ENCODE data around the gene PTPRM. TPM values are rescaled to one million over a fixed set of nuclear protein-coding genes. Genes with fewer than 3 reads are reported as not detected.

The PTPRM gene
- total RNA-seq, 1 donor from 2014 or later: 65.5 TPM

GRCh38 chr18:7847357-7848053, 280.4 kb downstream of the PTPRM start:
- no peak overlapping the region for H3K4me3 ChIP-seq (ENCODE audit: low read depth, low read length)
- TF ChIP-seq CTCF (IDR thresholded peaks at IDR 0.05; ENCODE audit: insufficient read depth, low read length, poor library complexity, severe bottlenecking): no peak
- H3K27me3 ChIP-seq (ENCODE audit: control insufficient read depth, insufficient read depth, low read length): no peaks in the 10 kb centered on the region
- DNase-seq (ENCODE audit: low read depth): no peak
- no peaks in the 10 kb centered on the region for H3K36me3 ChIP-seq (ENCODE audit: control insufficient read depth, insufficient read depth, low read length)

GRCh38 chr18:7848054-7848412, 280.9 kb downstream of the PTPRM start:
- H3K27me3 ChIP-seq (ENCODE audit: control insufficient read depth, insufficient read depth, low read length): no peaks in the 10 kb centered on the region
- no peak overlapping the region for H3K4me3 ChIP-seq (ENCODE audit: low read depth, low read length)
- TF ChIP-seq CTCF (IDR thresholded peaks at IDR 0.05; ENCODE audit: insufficient read depth, low read length, poor library complexity, severe bottlenecking): no peak
- H3K36me3 ChIP-seq (ENCODE audit: control insufficient read depth, insufficient read depth, low read length): no peaks in the 10 kb centered on the region
- no peak for DNase-seq (ENCODE audit: low read depth)

- no peak for DNase-seq (ENCODE audit: low read depth)
- no peak for TF ChIP-seq CTCF (IDR thresholded peaks at IDR 0.05; ENCODE audit: insufficient read depth, low read length, poor library complexity, severe bottlenecking)
- Histone ChIP-seq H3K4me3 (ENCODE audit: low read depth, low read length) (no peak overlapping the region), H3K27me3 (ENCODE audit: control insufficient read depth, insufficient read depth, low read length) (no peaks in the 10 kb centered on the region), H3K36me3 (ENCODE audit: control insufficient read depth, insufficient read depth, low read length) (no peaks in the 10 kb centered on the region)
These were observed 283.3 kb downstream of the PTPRM start for GRCh38 chr18:7850446-7850845.

- no peak for DNase-seq (ENCODE audit: low read depth)
- TF ChIP-seq CTCF (IDR thresholded peaks at IDR 0.05; ENCODE audit: insufficient read depth, low read length, poor library complexity, severe bottlenecking): no peak
- H3K4me3 ChIP-seq (ENCODE audit: low read depth, low read length): no peak overlapping the region
- H3K36me3 ChIP-seq (ENCODE audit: control insufficient read depth, insufficient read depth, low read length): no peaks in the 10 kb centered on the region
- H3K27me3 ChIP-seq (ENCODE audit: control insufficient read depth, insufficient read depth, low read length): no peaks in the 10 kb centered on the region
These were observed 287.9 kb downstream of the PTPRM start for GRCh38 chr18:7855028-7855427.

GRCh38 chr18:7855671-7856070, 288.6 kb downstream of the PTPRM start:
- TF ChIP-seq CTCF (IDR thresholded peaks at IDR 0.05; ENCODE audit: insufficient read depth, low read length, poor library complexity, severe bottlenecking): no peak
- H3K4me3 ChIP-seq (ENCODE audit: low read depth, low read length): no peak overlapping the region
- no peaks in the 10 kb centered on the region for H3K36me3 ChIP-seq (ENCODE audit: control insufficient read depth, insufficient read depth, low read length)
- no peak for DNase-seq (ENCODE audit: low read depth)
- H3K27me3 ChIP-seq (ENCODE audit: control insufficient read depth, insufficient read depth, low read length): no peaks in the 10 kb centered on the region

- Histone ChIP-seq H3K4me3 (ENCODE audit: low read depth, low read length) (no peak overlapping the region), H3K27me3 (ENCODE audit: control insufficient read depth, insufficient read depth, low read length) (no peaks in the 10 kb centered on the region), H3K36me3 (ENCODE audit: control insufficient read depth, insufficient read depth, low read length) (no peaks in the 10 kb centered on the region)
- no peak for TF ChIP-seq CTCF (IDR thresholded peaks at IDR 0.05; ENCODE audit: insufficient read depth, low read length, poor library complexity, severe bottlenecking)
- no peak for DNase-seq (ENCODE audit: low read depth)
These were observed 289.0 kb downstream of the PTPRM start for GRCh38 chr18:7856116-7856515.
